GM21717 (cell line): Measurements from ENCODE around the gene ANXA4.

Source experiments
- ATAC-seq: cut with Tn5 transposase; IDR thresholded peaks from one replicate; pipeline ENCODE4 v1.9.1; 2021; ENCODE audit warnings: mild to moderate bottlenecking, moderate library complexity; ENCODE audit not compliant: unreplicated experiment

ANXA4 gene

DNA sequence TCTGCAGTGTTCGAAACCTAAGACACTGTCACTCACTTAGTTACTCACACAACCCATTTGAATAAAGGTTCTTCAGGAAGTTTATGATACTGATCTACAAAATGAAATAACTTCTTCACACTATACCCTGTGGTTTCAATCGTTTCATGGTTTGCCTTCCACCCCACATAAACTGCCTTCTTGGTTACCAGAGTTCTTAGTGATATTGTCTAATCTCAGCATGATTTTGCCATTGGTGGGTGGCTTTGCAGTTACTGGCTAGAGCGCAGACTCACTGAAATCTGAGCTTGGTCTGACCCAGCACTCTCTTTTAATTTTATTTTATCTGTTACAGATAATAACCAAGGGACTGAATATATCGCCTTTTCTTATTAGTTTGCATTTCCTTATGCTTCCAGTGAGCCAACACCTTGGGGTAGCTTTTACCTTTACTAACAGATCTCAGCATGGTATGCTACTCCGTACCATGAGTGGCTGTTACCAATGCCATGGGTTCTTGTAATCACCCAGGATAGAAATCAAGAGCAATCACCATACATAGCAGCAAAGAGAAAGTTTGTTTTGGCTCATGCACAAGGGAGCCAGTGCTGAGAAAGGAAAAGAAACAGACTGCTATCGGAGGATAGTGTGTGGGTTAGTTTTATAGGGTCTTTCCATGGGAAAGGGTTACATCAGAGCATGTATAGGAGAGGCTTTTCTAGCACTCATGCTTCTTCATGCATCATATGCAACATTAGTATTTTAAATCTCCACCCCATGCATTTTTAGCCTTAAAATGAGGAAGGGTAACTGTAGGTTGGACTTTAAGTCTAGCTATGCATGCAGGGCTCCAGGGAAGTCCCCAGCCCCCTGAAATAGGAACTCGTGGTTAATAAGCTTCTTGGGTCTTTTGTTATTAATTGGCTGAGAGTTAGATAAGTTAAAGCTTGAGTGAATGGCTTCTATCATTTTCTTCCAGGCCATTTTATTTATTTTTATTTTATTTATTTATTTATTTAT is 33.3 kb downstream of the ANXA4 start:
- ATAC-seq = no peak

DNA sequence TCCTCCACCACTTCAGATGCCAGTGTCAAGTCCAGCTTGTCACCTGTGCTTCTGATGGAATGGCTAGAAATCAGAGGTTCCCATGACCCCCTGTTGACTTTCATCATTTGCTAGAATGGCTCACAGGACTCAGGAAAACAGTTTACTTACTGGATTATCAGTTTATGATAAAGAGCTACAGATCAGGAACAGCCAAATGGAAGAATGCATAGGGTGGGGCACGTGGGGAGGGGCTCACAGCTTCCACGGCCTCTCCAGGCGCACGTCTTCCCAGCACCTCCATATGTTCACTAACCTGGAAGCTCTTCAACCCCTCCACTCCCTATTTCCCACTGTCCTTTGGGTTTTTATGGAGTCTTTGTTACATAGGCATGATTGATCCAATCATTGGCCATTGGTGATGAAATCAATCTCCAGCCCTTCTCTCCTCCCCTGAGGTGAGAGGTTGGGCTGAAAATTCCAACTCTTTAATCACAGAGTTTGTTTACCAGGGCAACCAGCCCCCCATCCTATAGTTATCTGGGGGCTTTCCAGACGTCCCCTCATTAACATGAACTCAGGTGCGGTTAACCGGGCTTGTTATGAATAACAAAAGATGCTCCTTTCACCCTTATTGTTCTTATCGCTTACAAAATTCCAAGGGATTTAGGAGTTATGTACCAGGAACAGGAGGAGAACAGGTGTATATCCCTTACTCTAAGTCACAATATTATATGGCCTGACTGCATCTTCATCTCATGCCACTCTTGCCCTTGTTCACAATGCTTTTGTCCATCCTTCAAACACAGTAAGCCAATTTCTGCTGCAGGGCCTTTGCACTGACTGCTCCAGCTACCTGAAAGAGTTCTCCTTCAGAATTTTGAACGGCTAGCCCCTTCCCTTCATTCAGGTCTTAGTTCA is 35.2 kb downstream of the ANXA4 start:
- ATAC-seq = no peak

DNA sequence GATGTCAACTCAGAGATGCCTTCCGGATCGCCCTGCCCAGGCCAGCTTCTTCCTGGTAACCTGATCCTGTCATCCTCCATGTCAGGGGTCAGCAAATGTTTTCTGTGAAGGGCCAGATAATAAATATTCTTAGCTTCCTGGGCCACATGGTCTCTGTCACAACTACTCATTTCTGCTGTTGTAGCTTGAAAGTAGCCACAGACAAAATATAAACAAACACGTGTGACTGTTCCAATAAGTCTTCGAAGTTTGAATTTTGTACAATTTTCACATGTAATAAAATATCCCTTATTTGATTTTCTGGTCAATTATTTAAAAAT is 35.8 kb downstream of the ANXA4 start:
- no peak for ATAC-seq

DNA sequence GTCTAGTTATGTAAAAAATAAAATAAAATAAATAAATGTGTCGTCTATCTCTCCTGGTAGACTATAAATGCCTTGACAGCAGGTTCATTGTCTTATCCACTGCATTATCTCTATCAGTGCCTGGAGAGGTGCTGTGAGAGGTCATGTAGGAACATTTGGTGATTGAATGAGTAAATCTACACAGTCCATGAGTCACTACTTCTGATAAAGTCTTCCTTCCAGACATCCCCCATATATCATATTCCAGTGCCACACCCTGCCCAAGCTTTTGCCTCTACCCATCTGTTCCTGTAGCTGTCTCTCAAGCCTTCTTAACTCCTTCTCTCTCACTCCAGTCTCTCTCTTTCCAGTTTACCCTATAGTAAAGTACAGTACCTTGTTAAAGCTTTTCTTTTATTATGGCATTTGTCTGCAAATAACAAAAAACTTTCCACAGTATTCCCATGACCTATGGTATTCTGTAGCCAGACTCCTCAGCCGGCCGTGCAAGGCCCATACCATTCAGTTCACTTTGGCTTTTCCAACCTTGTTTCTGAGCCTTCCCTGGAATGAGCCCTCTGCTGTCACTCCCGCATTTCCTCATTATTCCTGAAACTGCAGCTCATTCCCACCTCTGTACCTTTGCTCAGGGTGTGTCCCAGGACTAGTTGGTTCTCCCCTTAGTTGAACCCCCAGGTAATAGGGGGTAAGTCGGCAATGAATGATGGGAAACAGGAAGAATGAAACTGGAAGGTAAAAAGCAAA is 37.5 kb downstream of the ANXA4 start:
- ATAC-seq = no peak

DNA sequence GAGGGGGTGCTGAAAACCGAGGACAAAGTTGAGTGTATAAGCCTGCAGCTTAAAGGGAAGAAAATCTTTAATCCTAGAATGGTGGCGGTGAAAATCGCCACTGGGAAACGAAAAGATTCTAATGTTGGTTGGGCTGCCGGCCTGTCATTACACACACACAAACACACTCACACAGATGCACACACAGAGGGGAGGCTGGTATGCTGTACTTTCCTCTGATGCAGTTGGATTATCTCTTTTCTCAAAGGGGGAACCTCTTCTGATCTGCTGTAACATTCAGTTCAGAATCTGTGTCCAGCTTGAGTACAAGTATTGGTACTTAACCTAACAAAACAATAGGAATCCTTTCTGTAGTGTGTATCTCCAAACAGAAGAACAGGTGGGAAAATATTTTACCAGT is 39.0 kb downstream of the ANXA4 start:
- ATAC-seq = no peak

DNA sequence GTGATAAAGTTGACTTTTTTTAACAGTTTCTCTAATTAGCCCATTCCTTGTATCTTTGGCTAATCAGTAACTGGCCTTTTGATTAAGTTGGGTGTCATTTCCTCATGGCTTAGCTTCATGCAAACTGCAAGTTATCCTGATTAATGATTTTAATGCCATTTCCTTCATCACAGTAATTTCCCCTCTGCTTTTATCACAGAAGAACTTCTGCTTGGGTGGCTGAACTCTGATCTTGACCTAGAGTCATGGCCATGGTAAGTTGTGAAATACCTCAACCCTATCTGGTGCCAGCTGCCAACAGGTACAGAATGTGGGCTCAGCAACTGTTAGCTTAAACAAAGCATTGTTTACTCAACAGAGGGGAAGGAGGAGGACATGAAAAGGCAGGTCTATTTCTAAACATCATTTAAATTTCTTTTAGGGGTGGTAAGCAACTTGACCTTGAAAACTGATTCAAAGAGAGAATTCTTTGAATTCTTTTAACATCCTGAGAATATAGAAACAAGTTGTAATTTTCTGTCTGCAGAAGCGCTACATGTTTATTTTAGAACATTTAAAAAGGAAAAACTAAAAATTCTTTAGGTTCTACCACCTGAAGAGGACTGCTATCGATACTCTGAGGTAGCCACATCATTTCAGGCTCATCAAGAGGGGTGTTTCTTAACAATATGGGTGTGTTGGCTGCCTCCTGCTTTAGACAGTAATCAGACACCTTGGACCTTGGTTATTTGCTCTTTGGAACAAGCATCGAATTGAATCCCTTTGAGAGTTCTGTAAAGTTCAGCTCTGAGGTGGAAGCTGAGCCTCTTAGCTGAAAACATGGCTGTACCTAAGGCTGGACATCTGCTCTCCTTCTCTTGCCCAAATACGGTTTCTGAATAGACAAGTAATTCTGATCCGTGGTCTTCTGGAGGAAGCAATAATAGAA is 39.7 kb downstream of the ANXA4 start:
- ATAC-seq = no peak

DNA sequence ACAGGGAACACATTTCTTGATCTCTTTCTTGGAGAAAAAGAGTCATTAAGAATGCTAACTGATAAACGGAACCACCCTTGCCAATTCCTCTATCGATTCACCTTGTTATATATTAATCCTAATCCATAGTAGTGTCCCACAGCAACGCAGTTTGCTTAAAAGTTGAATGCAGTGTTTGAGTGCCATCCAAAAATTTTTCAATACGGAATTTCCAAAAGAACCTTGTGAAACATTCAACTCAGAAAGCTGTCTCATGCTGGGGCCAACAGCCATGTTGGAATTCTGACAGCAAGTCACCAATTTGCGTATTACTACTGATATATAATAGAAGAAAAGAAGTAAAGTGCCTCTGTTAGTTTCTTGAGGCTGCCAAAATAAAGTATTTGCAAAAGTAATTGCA is 42.3 kb downstream of the ANXA4 start:
- ATAC-seq = no peak

DNA sequence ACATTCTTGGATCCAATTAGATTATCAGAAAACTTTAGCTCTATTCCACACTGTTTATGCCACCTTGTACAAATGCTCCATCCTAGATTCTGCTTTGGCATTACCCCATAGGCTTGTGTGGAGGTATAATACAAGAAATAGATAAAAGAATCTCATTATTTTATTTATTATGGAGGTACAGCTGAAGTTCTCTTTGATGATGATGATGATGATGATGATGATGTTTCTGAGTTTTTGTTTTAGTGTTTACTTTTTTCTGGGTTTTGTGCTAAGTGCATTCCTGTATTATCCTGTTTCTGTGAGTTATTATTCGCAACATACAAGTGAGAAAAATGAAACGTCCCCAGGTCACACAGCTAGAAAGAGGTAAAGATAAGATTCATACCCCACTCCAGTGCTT is 43.4 kb downstream of the ANXA4 start:
- ATAC-seq = no peak

DNA sequence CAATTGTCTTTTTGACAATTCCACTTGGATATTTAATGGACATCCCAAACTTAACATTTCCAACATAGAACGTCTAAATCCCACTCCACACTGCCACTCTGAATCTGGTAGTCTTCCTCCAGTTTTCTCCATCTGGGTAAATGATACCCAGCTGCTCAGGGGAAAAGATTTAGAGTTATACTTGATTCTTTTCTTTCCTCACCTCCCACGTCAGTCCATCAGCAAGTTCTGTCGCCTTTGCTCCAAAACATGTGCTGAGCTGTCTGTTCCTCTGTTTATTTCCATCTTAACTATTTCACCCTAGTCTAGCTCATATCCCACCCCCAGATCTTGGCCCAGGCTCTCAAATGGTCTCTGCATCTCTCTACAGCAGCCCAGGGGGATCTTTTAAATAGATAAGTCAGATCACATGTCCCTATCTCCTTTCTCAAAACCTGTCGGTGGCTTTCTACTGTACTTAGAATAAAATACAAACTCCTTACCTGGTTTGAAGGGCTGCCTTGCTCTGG is 44.2 kb downstream of the ANXA4 start:
- no peak for ATAC-seq

DNA sequence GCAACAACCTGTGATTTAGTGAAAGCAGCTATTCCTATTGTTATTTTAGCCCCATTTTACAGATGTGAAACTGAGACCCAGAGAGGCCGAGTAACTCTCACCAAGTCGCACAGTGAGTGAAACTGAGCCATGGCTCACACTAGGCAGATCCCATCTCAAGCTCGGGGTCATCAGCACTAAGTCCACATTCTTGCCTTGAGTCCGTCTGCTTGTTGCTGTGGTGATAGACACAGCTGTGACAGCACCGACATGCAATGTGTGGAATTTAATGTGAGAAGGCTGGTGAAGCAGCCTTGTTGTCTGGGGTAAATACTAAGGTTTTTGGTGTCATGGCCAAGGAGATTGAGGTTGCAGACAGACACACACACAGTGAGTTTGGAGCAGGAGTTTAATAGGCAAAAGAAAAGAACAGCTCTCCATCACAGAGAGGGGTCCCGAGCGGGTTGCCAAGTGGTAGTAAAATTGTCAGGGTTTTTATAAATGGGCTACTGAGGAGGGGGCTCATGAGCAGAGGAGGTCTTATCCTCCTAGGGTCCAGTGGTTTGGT is 47.3 kb downstream of the ANXA4 start:
- peak; percentile 74 for ATAC-seq

DNA sequence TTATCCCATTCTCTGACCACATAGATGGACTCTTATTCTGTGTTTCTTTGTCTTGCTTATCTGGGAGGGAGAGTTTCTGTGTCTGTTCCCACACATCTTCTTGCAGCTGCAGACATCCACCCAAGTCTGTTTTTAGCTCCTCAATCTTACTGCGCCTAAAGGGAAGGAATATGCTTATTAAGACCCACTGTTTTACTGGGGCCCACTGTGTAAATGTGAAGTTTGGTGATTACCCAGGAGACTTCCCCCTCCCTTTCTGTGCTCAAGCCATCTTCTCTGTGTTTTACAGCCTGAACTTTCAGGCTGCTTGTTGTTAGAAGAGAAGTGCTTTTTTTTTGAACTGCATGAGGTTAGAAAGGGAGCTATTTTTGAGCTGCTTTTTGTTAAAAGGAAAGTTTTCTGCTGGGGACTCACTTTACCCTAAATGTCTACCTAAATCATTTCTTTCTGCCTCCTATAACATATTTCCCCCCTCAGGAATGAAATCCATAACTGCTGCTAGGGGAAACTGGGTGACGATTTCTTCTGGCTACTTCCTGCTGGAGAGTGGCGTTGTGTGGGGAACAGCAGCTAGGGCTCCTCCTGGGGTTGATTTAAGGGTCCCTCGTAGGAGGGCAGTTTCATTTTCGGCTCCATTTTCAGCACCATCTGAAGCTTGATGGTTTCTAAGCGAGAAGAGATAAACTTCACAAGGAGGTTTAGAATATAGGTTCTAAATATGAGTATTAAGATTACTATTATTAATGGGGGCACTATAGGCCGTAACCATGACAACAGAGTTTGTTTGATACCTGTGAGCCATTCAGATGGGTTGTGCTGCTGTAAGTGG is 48.1 kb downstream of the ANXA4 start:
- peak; percentile 25 for ATAC-seq

DNA sequence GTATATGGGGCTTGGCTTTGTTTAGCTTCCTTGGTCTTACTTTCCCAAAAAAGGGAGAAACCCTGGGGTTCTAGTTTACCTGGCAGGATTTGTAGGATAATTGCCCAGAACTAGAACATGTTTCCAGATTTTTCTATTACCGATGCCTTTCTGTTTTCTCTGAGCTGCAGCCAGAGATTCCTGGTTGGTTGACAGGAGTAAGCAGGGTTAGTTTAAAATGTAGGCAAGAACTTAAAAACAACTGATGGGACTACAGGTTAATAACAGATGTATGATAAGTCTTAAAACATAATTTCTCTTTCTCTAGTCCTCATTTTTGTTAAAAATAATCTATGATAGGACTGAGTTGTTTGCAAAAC is 48.6 kb downstream of the ANXA4 start:
- ATAC-seq = no peak

DNA sequence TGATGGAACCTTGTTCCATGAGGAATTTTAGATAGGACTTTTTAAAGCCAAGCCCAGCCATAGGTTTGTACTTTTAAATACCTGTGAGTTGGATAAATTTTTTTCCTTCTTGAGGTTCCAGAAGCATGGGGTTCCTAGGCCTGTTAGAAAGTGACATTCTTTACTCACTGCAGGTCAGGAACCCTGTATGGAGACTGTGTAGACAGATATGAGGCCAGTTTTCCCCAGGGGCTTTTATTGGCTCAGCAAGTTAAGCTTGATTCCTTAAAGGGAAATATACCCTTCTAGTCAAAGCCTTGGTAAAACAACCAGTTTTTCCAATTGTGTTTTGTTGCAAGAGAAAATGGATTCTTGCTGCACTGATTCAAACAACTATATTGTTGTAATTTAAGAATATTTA is 49.1 kb downstream of the ANXA4 start:
- no peak for ATAC-seq

DNA sequence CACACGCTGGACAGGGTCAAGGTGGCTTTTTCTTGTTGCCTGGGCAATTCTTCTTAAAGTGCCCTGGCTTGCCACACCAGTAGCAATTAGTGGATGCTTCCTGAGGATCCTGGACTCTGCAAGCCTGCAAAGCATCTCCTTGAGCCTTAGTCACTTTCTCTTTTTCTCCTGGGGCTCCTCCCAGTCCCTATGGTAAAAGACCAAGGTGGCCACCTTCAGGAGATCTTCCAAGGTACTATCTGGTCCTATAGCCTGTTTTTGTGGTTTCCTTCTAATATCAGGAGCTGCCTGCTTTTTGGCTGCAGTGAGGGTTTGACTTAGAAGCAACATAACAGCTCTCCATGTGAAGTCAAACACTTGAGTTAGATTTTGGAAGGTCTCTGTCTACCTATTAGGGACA is 54.2 kb downstream of the ANXA4 start:
- ATAC-seq = no peak

DNA sequence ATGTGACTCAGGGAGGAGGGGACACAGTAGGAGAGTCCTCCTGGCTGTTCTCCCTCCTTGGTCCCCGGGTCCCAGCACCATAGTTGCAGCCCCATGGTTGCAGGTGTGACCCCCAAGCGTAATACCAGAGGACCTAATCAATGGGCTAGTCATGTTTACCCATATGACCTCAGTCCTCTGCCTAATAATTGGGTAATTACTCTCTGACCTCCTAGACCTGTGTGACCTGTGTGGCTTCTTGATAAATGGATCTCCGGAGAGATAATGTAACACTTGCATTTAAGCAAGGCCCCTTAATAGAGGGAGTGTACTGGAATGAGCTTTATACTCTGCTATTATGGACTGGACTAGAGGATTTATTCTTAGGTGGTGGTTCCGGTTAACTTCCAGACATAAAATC is 55.3 kb downstream of the ANXA4 start:
- ATAC-seq = no peak

DNA sequence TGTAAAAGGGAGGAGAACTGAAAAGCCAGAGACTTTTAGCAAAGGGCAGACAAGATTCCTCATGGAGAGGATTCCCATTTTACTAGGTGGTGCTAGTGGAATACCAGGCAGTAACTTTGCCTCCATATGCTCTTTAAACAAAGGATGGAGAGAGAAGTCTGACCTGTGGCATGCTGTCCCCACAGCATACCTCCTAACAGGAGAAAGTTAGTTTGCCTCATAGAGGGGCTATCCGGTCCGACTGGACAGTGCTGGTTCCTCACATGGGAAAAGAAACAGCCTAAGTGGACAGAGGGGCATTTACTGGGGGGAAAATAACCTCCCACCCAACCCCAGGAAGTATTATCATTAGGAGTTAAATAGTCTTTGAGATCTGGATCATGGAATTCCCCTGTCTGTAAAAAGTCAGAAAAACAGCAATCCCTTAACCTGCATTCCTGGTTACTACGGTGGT is 55.9 kb downstream of the ANXA4 start:
- no peak for ATAC-seq

DNA sequence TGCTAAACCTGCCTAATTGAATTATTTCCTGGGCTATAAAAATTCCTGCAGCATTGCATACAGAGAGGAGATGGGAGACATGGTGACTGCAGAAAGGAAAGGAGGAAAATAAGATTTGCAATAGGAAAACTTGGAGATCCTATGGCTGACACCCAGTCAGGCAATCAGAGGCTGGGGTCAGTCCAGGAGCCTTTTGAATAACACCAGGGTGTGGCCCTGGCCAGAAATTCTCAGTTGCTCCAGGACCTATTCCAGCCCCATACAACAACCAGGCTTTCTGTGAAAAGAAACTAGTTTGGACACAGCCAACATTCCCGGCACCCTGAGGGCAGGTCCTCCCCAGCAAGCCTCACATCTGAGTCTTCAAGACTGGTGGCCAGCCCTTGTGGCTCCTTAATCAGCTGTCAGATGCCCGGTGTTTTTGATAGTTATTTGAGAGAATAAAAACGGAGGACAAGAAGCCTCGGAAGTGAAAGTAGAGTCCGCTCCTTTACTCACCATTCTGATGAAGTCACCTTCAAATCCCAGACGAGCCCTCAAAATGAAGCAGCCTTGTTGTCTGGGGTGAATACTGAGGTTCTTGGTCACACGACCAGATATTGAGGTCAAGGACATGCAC is 56.5 kb downstream of the ANXA4 start:
- no peak for ATAC-seq

DNA sequence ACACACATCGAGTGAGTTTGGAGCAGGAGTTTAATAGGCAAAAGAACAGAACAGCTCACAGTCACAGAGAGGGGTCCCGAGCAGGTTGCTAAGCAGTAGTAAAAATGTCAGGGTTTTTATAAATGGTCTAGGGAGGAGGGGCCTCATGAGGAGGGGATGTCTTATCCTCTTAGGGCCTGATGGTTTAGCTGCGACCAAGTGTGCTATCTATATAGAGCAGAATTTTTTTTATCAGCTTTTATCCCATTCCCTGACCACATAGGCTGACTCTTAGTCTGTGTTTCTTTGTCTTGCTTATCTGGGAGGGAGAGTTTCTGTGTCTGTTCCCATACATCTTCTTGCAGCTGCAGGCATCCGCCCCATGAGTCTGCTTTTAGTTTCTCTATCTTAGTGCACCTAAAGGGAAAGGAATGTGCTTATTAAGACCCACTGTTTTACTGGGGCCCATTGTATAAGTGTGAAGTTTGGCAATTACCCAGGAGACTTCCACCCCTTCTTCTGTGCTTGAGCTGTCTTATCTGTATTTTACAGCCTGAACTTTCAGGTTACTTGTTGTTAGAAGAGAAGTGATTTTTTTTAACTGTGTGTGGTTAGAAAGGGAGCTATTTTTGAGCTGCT is 57.1 kb downstream of the ANXA4 start:
- ATAC-seq = no peak
